Peyer's patch (tissue), 4 donors: ENCODE measurements around the gene GATA6.

Experiments used
- CTCF ChIP-seq, 6 experiments: fragments of 450-650 bp in 4 of 6; fragments of 200-600 bp in 2 of 6; sonication (generic) in 1 of 6; IDR thresholded peaks; one replicate each; pipeline ENCODE4 v1.5.1; 2017 to 2019; ENCODE audit warnings: antibody characterized with exemption in 6 of 6, mild to moderate bottlenecking in 3 of 6, moderate library complexity in 1 of 6
- POLR2A ChIP-seq, 2 donors: fragments of 450-650 bp; IDR thresholded peaks; one replicate each; pipeline ENCODE4 v1.5.1; 2017; ENCODE audit warnings: antibody characterized with exemption in 2 of 2, mild to moderate bottlenecking in 2 of 2, moderate library complexity in 2 of 2

- TF ChIP-seq CTCF (IDR thresholded peaks at IDR 0.05) (peak in 1 of 6 experiments; percentile 14), POLR2A (IDR thresholded peaks at IDR 0.05) (peak in 1 of 2 donors; percentile 35)
Measured at GRCh38 chr18:22223254-22223964, 54.0 kb downstream of the GATA6 start.
